Amniotic epithelial cell (primary cell): ENCODE data around the gene RHBDD1.
A peak's percentile ranks its signal among the peaks of the same experiment; 100 is the strongest.

Experiments
- DNase-seq: peaks from one replicate; pipeline ENCODE4 v3.0.0-alpha.2; 2010; ENCODE audit warnings: low read depth

RHBDD1 gene

DNA sequence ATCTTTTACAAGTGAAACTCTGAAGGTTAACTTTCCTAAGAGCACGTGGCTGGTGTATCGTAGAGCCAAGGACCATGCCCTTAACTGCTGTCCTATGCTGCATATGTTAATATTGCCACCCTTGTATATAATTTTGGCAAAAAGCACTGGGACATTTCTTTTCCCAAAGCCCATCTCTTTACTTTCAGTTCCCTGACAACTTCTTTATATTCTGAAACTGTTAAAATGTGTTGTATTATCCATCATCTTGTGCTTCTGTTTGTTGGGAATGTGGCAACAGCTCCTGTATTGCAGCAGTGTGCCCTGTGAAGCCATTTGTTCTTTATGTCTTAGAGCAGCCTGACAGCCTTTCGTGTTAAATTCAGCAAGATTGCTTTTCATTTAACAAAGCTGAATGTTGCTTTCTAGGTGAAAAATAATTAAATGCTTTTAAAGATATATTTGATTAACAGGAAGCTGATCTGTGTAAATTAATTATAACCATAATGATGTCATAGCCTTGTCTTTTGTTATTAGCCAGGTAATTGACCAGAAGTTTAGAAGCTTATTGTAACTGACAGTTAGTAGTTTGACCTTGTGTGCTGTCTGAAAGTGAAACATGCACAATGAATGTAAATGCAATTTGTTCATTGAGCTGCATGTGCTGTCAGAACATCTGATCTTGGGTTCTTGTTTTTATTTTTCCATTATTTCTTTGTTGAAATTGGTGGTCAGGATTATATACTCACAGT lies 9.7 kb downstream of the RHBDD1 start:
- peak; percentile 14 for DNase-seq

DNA sequence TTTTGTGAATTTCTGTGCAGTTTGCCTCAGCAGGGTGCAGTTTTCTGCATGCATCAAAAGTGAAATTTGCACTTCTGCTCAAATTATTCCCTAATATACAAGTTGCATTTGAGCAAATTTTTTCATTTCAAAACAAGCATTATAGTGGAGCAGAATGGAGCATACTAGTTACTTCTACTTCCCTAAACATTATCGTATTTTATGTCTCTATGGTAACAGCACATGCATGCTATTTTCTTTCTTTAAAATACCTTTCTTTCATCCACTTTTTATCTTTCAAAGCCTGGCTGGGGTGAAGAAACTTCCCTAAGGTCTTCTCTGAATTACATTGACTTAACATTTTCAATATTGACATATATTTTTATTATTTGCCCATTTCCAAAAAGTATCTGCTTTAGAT lies 11.2 kb downstream of the RHBDD1 start:
- DNase-seq: no peak

DNA sequence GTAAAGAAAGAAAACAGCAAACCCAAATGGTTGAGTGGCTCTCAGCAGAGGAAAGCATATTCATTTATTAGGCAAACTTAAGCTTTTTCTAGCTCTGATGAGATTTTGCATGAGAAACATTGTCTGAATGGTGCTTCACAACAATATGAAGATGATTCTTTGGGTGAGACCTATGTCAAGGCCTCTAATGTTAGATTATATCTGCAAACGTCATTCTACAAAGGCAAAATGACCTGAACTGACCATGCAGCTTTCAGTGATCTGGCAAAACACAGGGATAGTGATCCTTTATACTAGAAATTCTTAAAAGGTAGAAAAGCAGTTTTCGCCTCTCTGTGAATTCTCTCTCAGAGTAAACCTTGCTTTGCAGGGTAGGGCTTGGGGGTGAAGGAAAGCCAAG lies 11.7 kb downstream of the RHBDD1 start:
- DNase-seq: no peak

DNA sequence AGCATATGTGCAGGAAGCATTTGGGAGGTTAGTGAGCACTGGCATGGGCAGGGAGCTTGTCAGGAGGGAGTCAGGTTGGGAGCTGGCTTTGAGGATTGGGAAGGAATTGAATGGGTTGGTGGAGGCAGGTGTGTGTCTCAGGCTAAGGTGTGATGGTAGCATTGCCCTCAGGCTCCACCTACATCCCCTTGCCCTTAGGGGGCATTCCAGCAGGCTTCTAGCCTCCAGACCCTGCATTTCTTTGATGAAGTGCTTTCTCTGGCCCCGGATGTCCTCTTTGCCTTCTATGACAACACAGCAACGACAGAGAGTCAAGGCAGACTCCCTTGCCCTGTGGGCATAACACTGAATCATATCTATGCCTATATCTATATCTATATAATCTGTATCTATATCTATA lies 13.5 kb downstream of the RHBDD1 start:
- DNase-seq: no peak

DNA sequence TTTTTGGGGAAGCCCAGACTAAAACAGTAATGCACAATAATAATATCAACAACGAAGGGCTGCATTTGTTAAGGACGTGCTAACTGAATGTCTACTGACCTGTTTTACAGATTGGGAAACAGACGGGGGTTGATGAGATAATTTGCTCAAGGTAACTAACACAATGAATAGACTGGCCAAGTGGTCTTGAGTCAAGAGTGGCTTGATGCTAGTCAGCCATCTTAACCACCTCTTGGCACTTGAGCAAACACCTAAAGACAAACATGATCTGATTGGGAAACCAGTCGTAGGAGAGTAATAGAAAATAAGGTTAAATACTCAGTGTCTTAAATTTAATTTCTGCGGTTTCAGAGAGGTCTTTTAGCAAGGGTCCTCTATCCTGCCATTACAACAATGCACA lies 14.2 kb downstream of the RHBDD1 start:
- DNase-seq: no peak

DNA sequence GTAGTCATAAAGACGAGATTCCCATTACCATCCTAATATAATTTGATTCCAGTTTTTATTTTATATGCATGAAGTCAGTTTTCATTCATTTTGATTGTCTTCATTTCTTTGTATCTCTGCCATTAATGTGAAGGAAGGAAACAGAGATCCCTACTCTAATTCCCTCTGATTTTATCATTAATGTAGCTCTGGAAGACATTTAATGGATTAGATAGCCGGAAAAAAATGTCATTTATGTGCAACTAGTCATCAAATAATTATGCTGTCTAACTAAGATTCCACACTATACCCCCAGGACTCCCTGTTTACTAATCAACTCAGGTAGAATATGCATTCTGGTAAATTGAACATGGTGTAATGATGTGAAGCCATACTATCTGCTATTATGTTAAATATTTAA lies 19.9 kb downstream of the RHBDD1 start:
- DNase-seq: no peak

DNA sequence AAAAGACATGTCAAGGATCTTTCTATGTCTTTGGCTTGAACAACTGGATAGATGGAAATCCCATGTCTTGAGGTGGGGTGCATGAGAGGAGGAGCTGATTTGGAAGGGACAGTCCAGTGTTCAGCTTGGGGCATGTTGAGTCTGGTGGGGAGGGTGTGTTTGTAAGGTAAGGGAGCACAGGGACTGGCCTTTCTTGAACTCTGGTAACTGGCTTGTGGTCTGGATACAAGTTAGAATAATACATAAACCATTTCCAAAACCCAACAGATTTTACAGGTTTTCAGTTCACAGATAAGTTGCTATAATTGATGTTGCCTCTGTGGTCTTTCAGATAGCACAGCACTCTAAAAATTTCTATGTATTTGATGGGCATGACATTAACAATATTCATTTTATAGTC lies 24.2 kb downstream of the RHBDD1 start:
- DNase-seq: no peak

DNA sequence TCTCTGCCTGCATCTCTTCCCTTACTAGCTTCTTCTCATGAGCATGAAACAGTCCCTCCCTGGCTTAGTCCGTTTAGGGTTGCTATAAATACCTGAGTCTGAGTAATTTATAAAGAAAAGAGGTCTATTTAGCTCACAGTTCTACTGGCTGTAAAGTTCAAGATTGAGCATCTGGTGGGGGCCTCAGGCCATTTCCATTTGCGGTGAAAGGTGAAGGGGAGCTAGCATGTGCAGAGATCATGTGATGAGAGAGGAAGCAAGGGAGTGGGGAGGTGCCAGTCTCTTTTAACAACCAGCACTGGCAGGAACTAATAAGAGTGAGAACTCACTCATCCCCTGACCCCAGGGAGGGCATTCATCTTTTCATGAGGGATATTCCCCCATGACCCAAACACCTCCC lies 26.8 kb downstream of the RHBDD1 start:
- no peak for DNase-seq

DNA sequence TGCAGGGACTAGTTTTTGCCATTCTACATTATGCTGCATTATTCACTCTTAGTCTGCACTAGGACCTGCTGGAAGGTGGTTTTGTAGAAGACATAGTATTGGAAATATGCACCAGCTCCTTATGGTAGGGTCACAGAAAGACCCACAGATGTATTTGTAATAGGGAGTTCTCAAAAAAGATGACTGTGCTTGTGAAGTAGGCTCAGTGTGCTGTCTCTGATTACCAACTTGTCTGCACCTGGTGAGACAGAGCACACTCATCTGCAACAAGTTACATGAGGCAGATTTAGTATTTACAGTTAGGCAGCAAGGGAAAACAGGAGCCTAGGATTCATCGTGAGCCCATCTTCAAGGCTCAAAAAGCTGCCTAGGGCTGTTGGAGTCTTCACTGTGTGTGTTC lies 29.4 kb downstream of the RHBDD1 start:
- no peak for DNase-seq

DNA sequence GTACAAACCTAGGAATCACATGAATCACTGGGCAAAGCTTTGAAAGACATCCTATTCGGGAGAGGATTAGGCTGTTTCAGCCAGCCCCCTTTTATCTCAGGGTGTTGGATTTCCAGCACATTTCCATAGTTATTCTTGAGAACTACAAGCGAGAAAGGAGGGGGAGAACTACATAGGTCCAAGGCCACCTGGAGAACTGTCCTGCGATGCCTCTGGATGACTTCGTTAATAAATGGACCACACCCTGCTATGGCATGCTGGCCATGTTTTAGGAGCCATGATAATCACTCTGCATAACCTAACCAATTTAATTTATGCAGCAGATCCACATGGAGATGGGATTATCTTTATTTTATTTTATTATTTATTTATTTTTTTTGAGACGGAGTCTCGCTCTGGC lies 29.9 kb downstream of the RHBDD1 start:
- no peak for DNase-seq

DNA sequence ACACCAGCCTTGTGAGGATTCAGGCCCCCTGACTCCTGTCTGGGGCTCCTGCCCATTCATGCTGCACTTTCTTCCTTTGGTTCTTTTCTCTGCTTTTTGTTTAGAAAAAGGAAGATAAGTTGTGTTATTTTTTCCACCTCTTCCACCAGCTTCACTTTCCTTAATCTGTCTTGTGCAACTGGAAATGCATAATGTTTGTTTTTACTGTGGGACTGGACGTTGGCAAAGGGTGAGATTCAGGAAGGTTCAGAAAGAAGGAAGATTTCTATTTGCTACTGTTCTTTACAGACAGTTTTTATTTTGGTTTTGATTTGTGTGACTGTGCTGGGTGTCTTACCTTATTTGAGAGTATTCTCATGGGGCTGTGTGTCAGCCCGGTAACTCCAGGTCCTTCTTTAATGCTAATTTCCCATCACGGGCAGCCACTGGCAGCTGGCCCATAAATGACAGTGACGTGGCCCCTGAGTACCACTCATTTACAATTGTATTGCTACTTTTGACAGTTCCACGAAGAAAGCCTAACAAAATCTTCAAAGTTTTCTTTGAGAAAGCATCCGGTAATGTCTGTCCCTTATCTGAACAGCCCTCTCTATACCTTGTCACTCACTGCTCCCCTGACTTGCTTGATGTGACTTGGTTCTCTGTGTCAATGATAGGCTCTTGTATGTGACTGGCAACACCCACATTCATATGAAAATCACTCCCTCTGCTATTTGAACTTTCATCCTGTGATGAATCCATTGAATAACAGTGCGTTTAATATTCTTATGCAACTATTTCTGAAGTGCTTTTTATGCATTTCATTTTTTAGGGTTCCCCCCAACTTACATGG lies 32.7 kb downstream of the RHBDD1 start:
- peak; percentile 20 for DNase-seq

DNA sequence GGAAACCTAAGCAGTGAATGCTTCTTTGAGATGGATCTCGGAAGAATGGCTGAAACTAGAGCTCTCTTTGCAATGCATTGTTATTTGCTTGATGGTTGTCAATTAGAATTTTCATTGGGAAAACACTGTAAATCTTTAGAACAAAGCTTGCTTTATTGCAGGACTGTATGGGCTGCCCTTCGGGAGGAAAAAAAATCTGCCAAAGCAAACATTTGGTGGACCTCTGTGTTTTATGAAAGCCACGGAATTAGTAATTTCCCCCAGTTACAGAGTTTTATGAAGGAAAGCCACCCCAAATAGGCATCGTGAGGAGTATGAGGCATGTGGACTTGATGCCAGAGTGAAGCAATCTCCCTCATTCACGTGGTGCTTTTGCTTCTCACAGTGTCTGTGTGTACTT lies 33.5 kb downstream of the RHBDD1 start:
- peak; percentile 48 for DNase-seq

DNA sequence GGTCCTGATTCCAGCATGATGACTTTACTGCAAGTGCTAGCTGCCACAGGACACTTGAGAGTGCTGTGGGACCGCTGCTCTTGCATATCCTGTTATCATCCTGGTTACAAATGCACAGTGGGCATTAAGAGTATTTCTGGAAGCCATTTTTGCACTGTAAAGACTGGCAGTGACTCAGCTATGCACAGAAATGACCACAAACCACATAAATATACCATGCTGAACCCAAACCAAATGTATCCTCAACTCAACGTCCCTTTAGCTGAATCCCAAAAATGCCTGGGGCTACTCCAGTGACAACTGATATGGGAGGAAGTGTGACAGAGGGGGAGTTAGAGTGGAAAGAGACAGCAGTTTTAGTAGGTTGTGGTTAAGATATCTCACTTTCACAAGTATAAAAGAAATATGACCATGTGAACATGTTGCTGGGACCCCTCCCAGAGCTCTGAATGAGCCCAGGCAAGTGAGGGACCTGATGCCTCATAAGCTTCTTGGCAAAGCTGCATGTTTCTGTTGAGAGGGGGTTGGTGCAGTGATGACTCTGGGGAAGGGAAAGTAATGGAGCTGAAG lies 37.3 kb downstream of the RHBDD1 start:
- peak; percentile 18 for DNase-seq

DNA sequence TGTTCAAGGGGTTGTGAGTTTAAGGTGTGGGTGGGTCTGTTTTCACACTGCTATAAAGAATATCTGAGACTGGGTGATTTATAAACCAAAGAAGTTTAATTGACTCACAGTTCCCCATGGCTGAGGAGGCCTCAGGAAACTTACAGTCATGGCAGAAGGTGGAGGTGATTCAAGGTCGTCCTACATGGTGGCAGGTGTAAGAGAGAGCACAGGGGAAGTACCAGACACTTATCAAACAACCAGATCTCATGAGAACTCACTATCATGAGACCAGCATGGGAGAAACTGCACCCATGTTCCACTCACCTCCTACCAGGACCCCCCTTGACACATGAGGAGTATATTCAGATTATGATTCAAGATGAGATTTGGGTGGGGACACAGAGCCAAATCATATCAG lies 38.0 kb downstream of the RHBDD1 start:
- no peak for DNase-seq

DNA sequence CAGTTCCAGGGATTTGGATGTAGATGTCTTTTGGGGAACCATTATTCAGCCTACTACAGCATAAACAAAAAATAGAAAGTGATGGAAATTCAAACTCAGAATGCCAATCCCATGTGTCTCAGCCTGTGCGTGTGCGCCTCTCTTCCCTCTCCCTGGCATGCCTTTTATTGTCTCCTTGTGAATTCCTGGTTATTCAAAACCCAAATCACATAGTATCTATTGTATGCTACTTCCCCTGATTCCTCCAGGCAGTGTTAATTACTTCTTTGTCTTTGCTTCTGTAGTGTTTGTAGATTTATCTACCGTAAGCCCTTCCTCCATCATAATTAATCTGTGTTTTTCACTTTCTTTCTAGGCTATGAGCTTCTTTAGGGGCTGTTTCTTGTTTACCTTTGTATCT lies 38.9 kb downstream of the RHBDD1 start:
- DNase-seq: no peak

DNA sequence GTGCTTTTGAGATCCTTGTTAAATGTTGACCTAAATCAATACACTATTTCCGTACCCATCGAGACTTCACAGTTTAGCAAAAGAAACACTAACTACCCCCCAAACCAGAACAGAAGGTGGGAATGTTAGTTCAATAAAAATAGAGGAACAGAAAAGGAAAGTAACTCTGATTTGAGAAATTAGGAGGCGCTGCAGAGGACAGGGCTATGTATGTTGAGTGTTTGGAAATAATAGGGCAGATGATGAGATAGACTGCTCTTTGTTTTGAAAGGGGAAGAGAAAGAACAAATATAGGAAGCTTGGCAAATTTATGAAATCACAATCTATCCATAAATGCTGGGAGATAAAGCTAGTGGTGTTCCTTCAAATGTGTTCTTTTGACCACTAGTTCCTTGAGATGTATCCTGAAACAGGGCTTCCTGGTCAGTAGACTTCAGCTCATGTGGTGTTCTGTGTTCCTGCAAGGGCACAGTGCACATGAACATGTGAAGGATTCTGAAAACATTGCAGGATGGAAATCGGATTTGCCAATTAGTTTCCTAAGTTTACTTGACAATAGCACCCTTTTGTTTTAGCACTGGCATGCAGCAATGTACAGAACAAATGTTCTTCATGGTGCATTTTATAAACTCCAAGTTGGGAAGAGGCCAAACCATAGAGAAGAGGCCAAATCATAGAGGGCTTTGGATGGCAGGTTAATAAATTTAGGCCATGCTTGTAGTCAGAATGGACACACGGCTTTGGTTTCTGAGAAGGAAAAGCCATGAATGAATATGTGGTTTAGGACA lies 39.8 kb downstream of the RHBDD1 start:
- no peak for DNase-seq

DNA sequence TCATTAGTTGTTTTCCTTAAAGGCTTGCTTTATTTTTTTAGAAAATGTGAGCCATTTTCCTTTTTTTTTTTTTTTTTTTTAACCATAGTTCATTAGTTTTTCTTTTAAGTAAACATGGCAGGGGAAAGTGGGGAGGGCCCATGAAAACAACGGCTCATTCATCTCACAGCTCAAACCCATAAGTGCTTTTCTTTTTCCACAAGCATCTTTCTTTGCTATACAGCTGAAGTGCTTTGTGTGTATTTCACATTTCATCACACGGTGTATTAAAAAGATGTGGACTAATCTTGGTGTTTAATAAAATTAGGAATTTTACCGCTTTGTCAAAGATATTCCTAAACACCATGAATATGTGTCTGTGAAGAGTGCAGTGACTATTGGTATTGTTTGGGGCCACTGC lies 41.6 kb downstream of the RHBDD1 start:
- no peak for DNase-seq

DNA sequence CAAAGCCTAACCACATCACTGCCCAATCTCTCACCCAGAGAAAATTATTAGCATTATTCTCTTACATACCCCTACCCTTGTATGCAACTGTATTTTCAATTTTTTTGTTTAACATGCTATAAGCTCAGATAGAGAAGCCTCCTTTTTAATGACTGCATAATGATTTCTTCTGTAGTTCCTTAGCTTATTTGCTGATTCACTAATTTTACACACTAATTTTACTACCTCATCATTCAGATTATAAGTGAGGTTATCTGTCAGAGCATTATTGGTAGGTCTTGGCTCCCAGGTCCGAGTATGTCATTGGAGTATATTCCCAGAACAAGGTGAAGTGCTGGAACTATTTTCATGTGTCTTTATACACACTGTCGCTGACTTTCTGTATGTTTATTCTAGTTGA lies 45.4 kb downstream of the RHBDD1 start:
- no peak for DNase-seq

DNA sequence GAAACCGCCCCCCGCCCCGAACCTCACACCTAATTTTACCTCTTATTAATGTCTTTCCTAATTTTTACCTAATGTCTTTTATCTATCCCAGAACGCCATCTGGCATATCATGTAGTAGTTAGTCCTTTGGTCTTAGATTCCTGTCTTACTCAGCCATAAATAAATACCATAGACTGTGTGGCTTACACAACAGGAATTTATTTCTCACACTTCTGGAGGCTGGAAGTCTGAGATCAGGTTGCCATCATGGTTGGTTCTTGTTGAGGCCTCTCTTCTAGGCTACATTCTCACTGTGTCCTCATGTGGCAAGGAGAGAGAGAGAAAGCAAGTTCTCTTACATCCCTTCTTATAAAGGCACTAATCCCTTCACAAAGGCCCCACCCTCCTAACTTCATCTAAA lies 46.8 kb downstream of the RHBDD1 start:
- DNase-seq: peak; percentile 35

DNA sequence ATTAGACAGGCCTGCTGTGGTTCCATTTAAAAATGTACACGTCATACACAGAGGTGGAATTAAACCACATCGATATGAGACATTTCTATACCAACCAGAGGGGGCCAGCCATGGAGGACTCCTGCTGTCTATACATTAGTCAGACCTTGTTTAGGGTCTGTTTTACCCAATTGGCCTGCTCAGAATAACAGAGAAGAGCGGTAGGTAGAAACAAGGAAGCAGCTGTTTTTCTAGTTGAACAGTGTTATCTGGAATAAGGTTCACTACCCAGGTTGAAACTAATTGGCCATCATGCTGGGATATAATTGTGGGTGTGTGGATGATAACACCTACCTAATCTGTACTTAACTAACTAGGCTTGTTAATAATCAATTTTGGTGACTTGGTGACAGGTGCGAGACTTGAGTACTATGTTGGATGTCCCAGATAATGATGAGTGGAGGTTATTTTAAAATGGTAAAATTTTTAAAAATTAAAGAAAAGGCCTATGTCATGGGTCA lies 47.5 kb downstream of the RHBDD1 start:
- DNase-seq: no peak

DNA sequence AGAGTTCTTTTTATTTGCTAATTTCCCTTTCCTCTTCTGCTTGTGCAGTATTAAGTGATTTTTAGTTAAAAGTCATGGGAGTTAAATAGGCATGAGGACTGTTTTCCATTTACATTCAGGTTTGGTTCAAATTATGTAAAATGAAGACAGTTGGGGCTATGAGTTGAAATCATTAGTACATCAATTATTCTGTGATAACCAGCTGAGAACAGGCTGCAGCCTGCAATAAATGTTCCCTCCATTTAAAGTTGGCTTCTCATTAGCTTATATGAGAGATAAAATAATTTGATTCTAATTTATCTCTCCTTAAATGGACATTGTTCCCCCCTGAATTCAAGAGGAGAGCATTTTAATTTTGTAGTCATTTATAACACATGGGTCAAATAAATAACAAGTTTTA lies 48.3 kb downstream of the RHBDD1 start:
- no peak for DNase-seq

DNA sequence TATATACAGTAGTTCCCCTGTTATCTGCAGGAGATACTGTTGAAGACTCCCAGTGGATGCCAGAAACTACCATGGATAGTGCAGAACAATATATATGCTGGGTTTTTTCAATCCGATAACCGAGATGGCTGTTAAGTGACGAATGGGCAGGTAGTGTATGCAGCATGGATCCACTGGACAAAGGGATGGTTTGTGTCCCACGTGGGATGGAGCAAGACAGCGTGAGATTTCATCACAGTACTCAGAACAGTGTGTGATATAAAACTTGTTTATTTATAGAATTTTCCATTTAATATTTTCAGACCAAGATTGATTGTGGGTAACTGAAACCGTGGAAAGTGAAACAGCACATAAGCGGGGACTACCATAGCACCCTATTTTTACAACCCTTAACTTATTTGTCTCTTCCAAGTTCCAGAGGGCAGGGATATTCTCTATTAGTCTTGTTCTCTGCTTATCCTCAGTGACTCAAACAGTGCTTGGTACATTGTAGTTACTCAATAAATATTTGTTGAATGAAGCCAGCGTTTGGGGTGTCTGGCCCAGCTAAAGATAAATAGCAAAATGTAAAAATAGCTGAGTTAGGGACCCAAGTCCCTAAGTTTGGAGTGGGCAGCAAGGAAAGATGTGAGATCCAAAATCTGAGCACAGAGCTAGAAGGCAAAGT lies 50.0 kb downstream of the RHBDD1 start:
- peak; percentile 83 for DNase-seq
